Activated T-cell treated with anti-CD3 and anti-CD28 coated beads, Interleukin-2, amount 50 U/mL, for 4 hours (primary cell): Measurements from ENCODE around the gene DLG4. TPM values are rescaled to one million over a fixed set of nuclear protein-coding genes. Genes with fewer than 3 reads are reported as not detected.

Experiments
- total RNA-seq, 3 donors: library from RNA; stranded (reverse); gene quantifications; one replicate each; pipeline ENCODE4 v1.2.1, GENCODE V29; 2021

DLG4 gene
- total RNA-seq, 3 donors from 2014 or later = 4.2 to 6.5 (median 5.7) TPM

Other genes starting within 250 kb of the DLG4 start
- not detected for gene ALOX12, start 223.8 kb downstream of the DLG4 start, total RNA-seq
- gene RNASEK, start 207.2 kb downstream of the DLG4 start, total RNA-seq = 100 to 1,000 TPM; 138 to 150 (median 139) TPM
- under 1 TPM; 0.21 to 0.41 (median 0.25) TPM for gene BCL6B, start 196.8 kb downstream of the DLG4 start, total RNA-seq
- 1 to 10 TPM; 5.7 to 7.0 (median 6.7) TPM for gene SLC16A13, start 183.8 kb downstream of the DLG4 start, total RNA-seq
- 1 to 10 TPM in 2 of 3 donors, under 1 TPM in 1; 0.63 to 1.3 (median 1.1) TPM for gene SLC16A11, start 175.7 kb downstream of the DLG4 start, total RNA-seq
- not detected for gene CLEC10A, start 139.6 kb downstream of the DLG4 start, total RNA-seq
- gene ASGR2, start 105.0 kb downstream of the DLG4 start, total RNA-seq = under 1 TPM in 1 of 3 donors, not detected in 2; 0.25 TPM
- 1 to 10 TPM in 2 of 3 donors, under 1 TPM in 1; 0.63 to 1.3 (median 1.1) TPM for gene ASGR1, start 40.5 kb downstream of the DLG4 start, total RNA-seq
- gene ACADVL, start 102 bp upstream of the DLG4 start, total RNA-seq = 100 to 1,000 TPM; 161 to 222 (median 174) TPM
- gene DVL2, start 14.7 kb upstream of the DLG4 start, total RNA-seq = 10 to 100 TPM; 62.9 to 65.3 (median 63.2) TPM
- gene PHF23, start 19.6 kb upstream of the DLG4 start, total RNA-seq = 10 to 100 TPM; 42.6 to 47.6 (median 43.0) TPM
- 100 to 1,000 TPM; 114 to 136 (median 133) TPM for gene GABARAP, start 22.6 kb upstream of the DLG4 start, total RNA-seq
- 100 to 1,000 TPM; 190 to 210 (median 196) TPM for gene CTDNEP1, start 31.9 kb upstream of the DLG4 start, total RNA-seq
- 100 to 1,000 TPM; 107 to 138 (median 117) TPM for gene ELP5, start 32.4 kb upstream of the DLG4 start, total RNA-seq
- gene CLDN7, start 42.6 kb upstream of the DLG4 start, total RNA-seq = 1 to 10 TPM in 2 of 3 donors, under 1 TPM in 1; 0.65 to 1.8 (median 1.7) TPM
- under 1 TPM; 0.16 to 0.58 (median 0.24) TPM for gene SLC2A4, start 61.9 kb upstream of the DLG4 start, total RNA-seq
- gene YBX2, start 74.8 kb upstream of the DLG4 start, total RNA-seq = under 1 TPM in 1 of 3 donors, not detected in 2; 0.18 TPM
- gene EIF5A, start 87.8 kb upstream of the DLG4 start, total RNA-seq = 1,000 to 10,000 TPM; 1,821 to 1,965 (median 1,822) TPM
- gene GPS2, start 95.5 kb upstream of the DLG4 start, total RNA-seq = 10 to 100 TPM; 80.6 to 92.8 (median 87.1) TPM
- 10 to 100 TPM; 73.1 to 88.0 (median 82.4) TPM for gene NEURL4, start 109.5 kb upstream of the DLG4 start, total RNA-seq
- gene ACAP1, start 116.7 kb upstream of the DLG4 start, total RNA-seq = 100 to 1,000 TPM; 119 to 126 (median 123) TPM
- gene KCTD11, start 132.3 kb upstream of the DLG4 start, total RNA-seq = 1 to 10 TPM; 1.6 to 2.3 (median 1.6) TPM
- not detected for gene TMEM95, start 135.3 kb upstream of the DLG4 start, total RNA-seq
- gene TNK1, start 161.3 kb upstream of the DLG4 start, total RNA-seq = 1 to 10 TPM; 5.6 to 7.4 (median 6.0) TPM
- 10 to 100 TPM; 67.7 to 69.1 (median 68.9) TPM for gene PLSCR3, start 174.7 kb upstream of the DLG4 start, total RNA-seq
- 10 to 100 TPM; 29.9 to 33.4 (median 32.0) TPM for gene TMEM256, start 184.3 kb upstream of the DLG4 start, total RNA-seq
- gene NLGN2, start 188.0 kb upstream of the DLG4 start, total RNA-seq = 1 to 10 TPM; 4.9 to 6.4 (median 5.9) TPM
- not detected for gene SPEM1, start 200.5 kb upstream of the DLG4 start, total RNA-seq
- gene SPEM2, start 205.8 kb upstream of the DLG4 start, total RNA-seq = not detected
- gene SPEM3, start 209.0 kb upstream of the DLG4 start, total RNA-seq = not detected
- gene TMEM102, start 215.6 kb upstream of the DLG4 start, total RNA-seq = 10 to 100 TPM; 11.8 to 13.9 (median 12.0) TPM
- under 1 TPM; 0.19 to 0.32 (median 0.28) TPM for gene FGF11, start 219.7 kb upstream of the DLG4 start, total RNA-seq
- 1 to 10 TPM; 3.9 to 4.6 (median 4.3) TPM for gene CHRNB1, start 225.2 kb upstream of the DLG4 start, total RNA-seq